ENCODE measurements around the gene PLET1. TPM values are rescaled to one million over a fixed set of nuclear protein-coding genes. Genes with fewer than 3 reads are reported as not detected.

Gene PLET1
- total and polyA plus RNA-seq, 7 donors = 0.60 TPM; not detected in 6

- Histone ChIP-seq H3K36me3 (no peaks in the 10 kb centered on the region), H3K4me1 (no peaks in the 10 kb centered on the region), H3K27me3 (no peaks in the 10 kb centered on the region), H3K9me3 (no peaks in the 10 kb centered on the region), H3K27ac (no peak overlapping the region), H3K4me3 (no peak overlapping the region)
- intact Hi-C loops (cut with DNase I) = no loop called here
- TF ChIP-seq POLR2A (IDR thresholded peaks at IDR 0.05) (no peak), EP300 (IDR thresholded peaks at IDR 0.05) (no peak), POLR2AphosphoS5 (IDR thresholded peaks at IDR 0.05) (no peak)
- TF ChIP-seq, protein P1, sequence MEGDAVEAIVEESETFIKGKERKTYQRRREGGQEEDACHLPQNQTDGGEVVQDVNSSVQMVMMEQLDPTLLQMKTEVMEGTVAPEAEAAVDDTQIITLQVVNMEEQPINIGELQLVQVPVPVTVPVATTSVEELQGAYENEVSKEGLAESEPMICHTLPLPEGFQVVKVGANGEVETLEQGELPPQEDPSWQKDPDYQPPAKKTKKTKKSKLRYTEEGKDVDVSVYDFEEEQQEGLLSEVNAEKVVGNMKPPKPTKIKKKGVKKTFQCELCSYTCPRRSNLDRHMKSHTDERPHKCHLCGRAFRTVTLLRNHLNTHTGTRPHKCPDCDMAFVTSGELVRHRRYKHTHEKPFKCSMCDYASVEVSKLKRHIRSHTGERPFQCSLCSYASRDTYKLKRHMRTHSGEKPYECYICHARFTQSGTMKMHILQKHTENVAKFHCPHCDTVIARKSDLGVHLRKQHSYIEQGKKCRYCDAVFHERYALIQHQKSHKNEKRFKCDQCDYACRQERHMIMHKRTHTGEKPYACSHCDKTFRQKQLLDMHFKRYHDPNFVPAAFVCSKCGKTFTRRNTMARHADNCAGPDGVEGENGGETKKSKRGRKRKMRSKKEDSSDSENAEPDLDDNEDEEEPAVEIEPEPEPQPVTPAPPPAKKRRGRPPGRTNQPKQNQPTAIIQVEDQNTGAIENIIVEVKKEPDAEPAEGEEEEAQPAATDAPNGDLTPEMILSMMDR (IDR thresholded peaks at IDR 0.05) = no peak
- 87 to 96% methylated on average over 2 of the region's 2 CpGs for WGBS, 2 donors
- DNase-seq = no peak
Observed at GRCh38 chr11:112248201-112248600, 12.5 kb downstream of the PLET1 start.

DNA sequence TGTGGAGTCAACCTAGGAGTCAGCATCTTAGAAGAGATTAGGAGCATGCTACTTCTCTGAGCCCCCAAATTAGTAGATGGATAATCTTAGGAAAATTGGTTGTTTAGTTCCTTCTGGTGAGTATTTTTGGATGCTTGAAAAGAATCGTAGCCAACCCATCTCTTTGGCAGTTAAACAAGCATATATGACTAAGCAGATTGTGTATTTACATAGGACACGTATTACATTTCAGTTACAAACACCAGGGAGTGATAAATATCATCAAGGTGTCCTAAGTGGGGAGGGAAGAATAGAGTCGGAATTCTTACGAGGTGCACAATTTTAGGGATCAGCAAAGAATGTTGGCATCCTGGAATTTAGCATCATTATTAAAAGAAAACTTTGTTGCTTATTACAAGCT is 13.5 kb downstream of the PLET1 start:
- intact Hi-C loops (cut with DNase I) = no loop called here

DNA sequence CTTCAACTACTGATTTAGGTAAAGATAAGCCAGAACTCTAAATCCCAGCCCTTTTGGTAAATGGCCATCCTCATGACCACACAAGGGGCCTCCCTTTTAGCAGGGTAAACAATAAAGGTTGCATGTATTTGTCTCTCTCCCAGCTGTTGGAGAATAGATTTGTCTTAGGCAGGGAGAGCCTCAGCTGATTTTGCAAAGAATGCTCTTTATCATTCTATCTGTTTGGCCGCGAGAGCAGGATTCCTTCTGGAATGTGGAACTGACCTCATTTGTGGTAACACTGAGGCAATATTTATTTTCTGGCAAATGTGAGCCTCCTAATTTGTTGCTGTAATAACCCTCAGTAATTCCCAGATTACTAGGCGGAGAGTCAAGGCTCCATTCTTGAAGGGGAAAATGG is 19.2 kb downstream of the PLET1 start:
- WGBS, 2 donors = 79 to 84% methylated on average over 3 of the region's 3 CpGs
- H3K4me1 ChIP-seq = peaks cover 0 to 9% (median 5%) of the 10 kb centered on the region in 4 donors
- intact Hi-C loops (cut with DNase I) = no loop called here
- no peak overlapping the region for H3K4me3 ChIP-seq
- DNase-seq = peak; percentile 78
- no peak for TF ChIP-seq EP300 (IDR thresholded peaks at IDR 0.05)
- TF ChIP-seq, protein P1 (IDR thresholded peaks at IDR 0.05) = no peak
- peak; percentile 29 to 57 (median 38) for TF ChIP-seq POLR2AphosphoS5 (IDR thresholded peaks at IDR 0.05)
- H3K27ac ChIP-seq = peak overlapping the region in 2 of 4 donors; percentile 41 to 53
- H3K27me3 ChIP-seq = no peaks in the 10 kb centered on the region
- peaks cover 0 to 30% (median under 1%) of the 10 kb centered on the region in 4 donors for H3K36me3 ChIP-seq
- no peaks in the 10 kb centered on the region for H3K9me3 ChIP-seq

More for the DNA sequence above, 13.5 kb downstream of the PLET1 start:
- WGBS, 2 donors = 20 to 58% methylated on average over 4 of the region's 4 CpGs
- DNase-seq = no peak
- H3K36me3 ChIP-seq = no peaks in the 10 kb centered on the region
- TF ChIP-seq POLR2AphosphoS5 (IDR thresholded peaks at IDR 0.05) = no peak
- TF ChIP-seq, protein P1 (IDR thresholded peaks at IDR 0.05) = no peak
- TF ChIP-seq POLR2A (IDR thresholded peaks at IDR 0.05) = no peak
- no peak for TF ChIP-seq EP300 (IDR thresholded peaks at IDR 0.05)
- no peaks in the 10 kb centered on the region for H3K9me3 ChIP-seq
- H3K4me1 ChIP-seq = no peaks in the 10 kb centered on the region
- H3K4me3 ChIP-seq = no peak overlapping the region
- no peak overlapping the region for H3K27ac ChIP-seq
- no peaks in the 10 kb centered on the region for H3K27me3 ChIP-seq

- Histone ChIP-seq H3K4me1 (peaks cover 0 to 9% (median 5%) of the 10 kb centered on the region in 4 donors), H3K27ac (peak overlapping the region in 1 of 4 donors; percentile 0), H3K36me3 (peaks cover 0 to 64% (median 9%) of the 10 kb centered on the region in 4 donors), H3K27me3 (no peaks in the 10 kb centered on the region), H3K9me3 (no peaks in the 10 kb centered on the region), H3K4me3 (no peak overlapping the region)
- intact Hi-C loops (cut with DNase I) = no loop called here
- WGBS, 2 donors = 35 to 70% methylated on average over 3 of the region's 3 CpGs
- no peak for DNase-seq
- peak in 1 of 4 donors; percentile 13 for TF ChIP-seq POLR2AphosphoS5 (IDR thresholded peaks at IDR 0.05)
- TF ChIP-seq, protein P1 (IDR thresholded peaks at IDR 0.05) = no peak
Observed at GRCh38 chr11:112238041-112238440, 22.6 kb downstream of the PLET1 start.

DNA sequence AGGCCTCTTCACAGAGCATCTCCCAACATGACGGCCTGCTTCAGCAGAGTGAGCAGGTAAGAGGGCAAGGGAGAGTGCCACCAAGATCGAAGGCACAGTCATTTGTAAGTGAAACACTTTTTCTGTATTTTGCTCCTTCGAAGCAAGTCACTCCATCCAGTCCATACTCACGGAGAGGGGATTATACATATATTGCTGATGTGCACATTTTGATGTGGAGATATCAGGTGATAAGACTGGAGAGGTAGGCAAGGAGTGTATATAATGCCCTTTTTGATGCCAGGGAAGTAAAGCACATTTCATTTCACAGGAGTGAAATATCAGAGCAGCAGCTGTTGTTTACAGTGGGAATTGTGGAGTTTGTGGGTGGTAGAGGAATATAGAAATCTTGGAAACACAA is 23.2 kb downstream of the PLET1 start:
- no peaks in the 10 kb centered on the region for H3K9me3 ChIP-seq
- H3K27ac ChIP-seq = peak overlapping the region in 1 of 4 donors; percentile 0
- peaks cover 0 to 9% (median 5%) of the 10 kb centered on the region in 4 donors for H3K4me1 ChIP-seq
- no peak for DNase-seq
- H3K36me3 ChIP-seq = peaks cover 0 to 70% (median 9%) of the 10 kb centered on the region in 4 donors
- H3K4me3 ChIP-seq = no peak overlapping the region
- WGBS, 2 donors = 94 to 96% methylated on average over 4 of the region's 4 CpGs
- TF ChIP-seq EP300 (IDR thresholded peaks at IDR 0.05) (no peak), POLR2AphosphoS5 (IDR thresholded peaks at IDR 0.05) (no peak), POLR2A (IDR thresholded peaks at IDR 0.05) (no peak)
- TF ChIP-seq, protein P1 (IDR thresholded peaks at IDR 0.05) = no peak
- intact Hi-C loops (cut with DNase I) = no loop called here
- no peaks in the 10 kb centered on the region for H3K27me3 ChIP-seq
